ENCODE measurements around the gene PREB. TPM values are rescaled to one million over a fixed set of nuclear protein-coding genes. Genes with fewer than 3 reads are reported as not detected.

The PREB gene
- total RNA-seq, 1 donor from 2014 or later: 56.3 TPM

DNA sequence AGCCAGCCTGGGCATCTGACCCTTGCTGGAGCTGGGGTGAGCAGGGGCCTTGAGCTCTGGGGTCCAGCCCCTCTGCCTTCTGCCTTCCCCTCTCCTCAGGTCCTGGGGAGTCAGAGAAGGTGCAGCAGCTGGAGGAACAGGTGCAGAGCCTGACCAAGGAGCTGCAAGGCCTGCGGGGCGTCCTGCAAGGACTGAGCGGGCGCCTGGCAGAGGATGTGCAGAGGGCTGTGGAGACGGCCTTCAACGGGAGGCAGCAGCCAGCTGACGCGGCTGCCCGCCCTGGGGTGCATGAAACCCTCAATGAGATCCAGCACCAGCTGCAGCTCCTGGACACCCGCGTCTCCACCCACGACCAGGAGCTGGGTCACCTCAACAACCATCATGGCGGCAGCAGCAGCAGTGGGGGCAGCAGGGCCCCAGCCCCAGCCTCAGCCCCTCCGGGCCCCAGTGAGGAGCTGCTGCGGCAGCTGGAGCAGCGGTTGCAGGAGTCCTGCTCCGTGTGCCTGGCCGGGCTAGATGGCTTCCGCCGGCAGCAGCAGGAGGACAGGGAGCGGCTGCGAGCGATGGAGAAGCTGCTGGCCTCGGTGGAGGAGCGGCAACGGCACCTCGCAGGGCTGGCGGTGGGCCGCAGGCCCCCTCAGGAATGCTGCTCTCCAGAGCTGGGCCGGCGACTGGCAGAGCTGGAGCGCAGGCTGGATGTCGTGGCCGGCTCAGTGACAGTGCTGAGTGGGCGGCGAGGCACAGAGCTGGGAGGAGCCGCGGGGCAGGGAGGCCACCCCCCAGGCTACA is 52.3 kb downstream of the PREB start:
- Mint-ChIP-seq H3K27me3 (ENCODE audit: low read depth) (peaks cover 11% of the 10 kb centered on the region), H3K36me3 (ENCODE audit: low read depth) (no peaks in the 10 kb centered on the region), H3K27ac (ENCODE audit: unreplicated experiment) (no peak overlapping the region), H3K4me1 (peaks cover 51% of the 10 kb centered on the region), H3K4me3 (no peak overlapping the region), H3K9me3 (no peaks in the 10 kb centered on the region)
- no peak for DNase-seq (ENCODE audit: low read depth, low spot score)
- TF ChIP-seq, protein P1, sequence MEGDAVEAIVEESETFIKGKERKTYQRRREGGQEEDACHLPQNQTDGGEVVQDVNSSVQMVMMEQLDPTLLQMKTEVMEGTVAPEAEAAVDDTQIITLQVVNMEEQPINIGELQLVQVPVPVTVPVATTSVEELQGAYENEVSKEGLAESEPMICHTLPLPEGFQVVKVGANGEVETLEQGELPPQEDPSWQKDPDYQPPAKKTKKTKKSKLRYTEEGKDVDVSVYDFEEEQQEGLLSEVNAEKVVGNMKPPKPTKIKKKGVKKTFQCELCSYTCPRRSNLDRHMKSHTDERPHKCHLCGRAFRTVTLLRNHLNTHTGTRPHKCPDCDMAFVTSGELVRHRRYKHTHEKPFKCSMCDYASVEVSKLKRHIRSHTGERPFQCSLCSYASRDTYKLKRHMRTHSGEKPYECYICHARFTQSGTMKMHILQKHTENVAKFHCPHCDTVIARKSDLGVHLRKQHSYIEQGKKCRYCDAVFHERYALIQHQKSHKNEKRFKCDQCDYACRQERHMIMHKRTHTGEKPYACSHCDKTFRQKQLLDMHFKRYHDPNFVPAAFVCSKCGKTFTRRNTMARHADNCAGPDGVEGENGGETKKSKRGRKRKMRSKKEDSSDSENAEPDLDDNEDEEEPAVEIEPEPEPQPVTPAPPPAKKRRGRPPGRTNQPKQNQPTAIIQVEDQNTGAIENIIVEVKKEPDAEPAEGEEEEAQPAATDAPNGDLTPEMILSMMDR (conservative IDR thresholded peaks at IDR 0.05): no peak

Other genes with a start within 250 kb of the PREB start
- 16.3 and 17.5 TPM in 2 replicates for gene MAPRE3, start 164.0 kb downstream of the PREB start, total RNA-seq
- 54.0 and 55.2 TPM in 2 replicates for gene TMEM214, start 101.7 kb downstream of the PREB start, total RNA-seq
- 67.2 and 67.7 TPM in 2 replicates for gene AGBL5, start 83.0 kb downstream of the PREB start, total RNA-seq
- gene OST4, start 63.0 kb downstream of the PREB start, total RNA-seq: 232 and 236 TPM in 2 replicates
- gene EMILIN1, start 56.0 kb downstream of the PREB start, total RNA-seq: 22.6 and 24.1 TPM in 2 replicates
- gene KHK, start 47.9 kb downstream of the PREB start, total RNA-seq: 10.0 and 10.6 TPM in 2 replicates
- gene CGREF1, start 15.5 kb downstream of the PREB start, total RNA-seq: 1.3 and 2.1 TPM in 2 replicates
- 0.47 and 0.82 TPM in 2 replicates for gene ABHD1, start 10.8 kb downstream of the PREB start, total RNA-seq
- gene PRR30, start 4.8 kb upstream of the PREB start, total RNA-seq: not detected in 2 replicates
- not detected in 2 replicates for gene TCF23, start 14.4 kb upstream of the PREB start, total RNA-seq
- 86.3 and 86.6 TPM in 2 replicates for gene ATRAID, start 77.4 kb upstream of the PREB start, total RNA-seq
- gene SLC5A6, start 77.6 kb upstream of the PREB start, total RNA-seq: 129 and 140 TPM in 2 replicates
- 117 and 127 TPM in 2 replicates for gene CAD, start 82.7 kb upstream of the PREB start, total RNA-seq
- gene SLC30A3, start 128.4 kb upstream of the PREB start, total RNA-seq: 0.48 and 0.93 TPM in 2 replicates
- gene DNAJC5G, start 140.8 kb upstream of the PREB start, total RNA-seq: not detected in 2 replicates
- not detected in 2 replicates for gene TRIM54, start 147.8 kb upstream of the PREB start, total RNA-seq
- gene UCN, start 173.8 kb upstream of the PREB start, total RNA-seq: 1.6 and 1.9 TPM in 2 replicates
- 84.5 and 90.7 TPM in 2 replicates for gene MPV17, start 188.5 kb upstream of the PREB start, total RNA-seq
- gene GTF3C2, start 222.1 kb upstream of the PREB start, total RNA-seq: 109 and 114 TPM in 2 replicates
- gene EIF2B4, start 235.7 kb upstream of the PREB start, total RNA-seq: 72.5 TPM in 2 replicates
- gene SNX17, start 236.0 kb upstream of the PREB start, total RNA-seq: 104 and 109 TPM in 2 replicates
- gene ZNF513, start 246.1 kb upstream of the PREB start, total RNA-seq: 26.5 and 27.9 TPM in 2 replicates

All from neural crest cell (in vitro differentiated cells).